ENCODE results near the gene CHRNA1. TPM values are rescaled to one million over a fixed set of nuclear protein-coding genes. Genes with fewer than 3 reads are reported as not detected.

Gene CHRNA1
- total RNA-seq, 1 experiment from 2014 or later, result not detected

GRCh38 chr2:174766271-174766670, 2.0 kb upstream of the CHRNA1 start:
- no peaks in the 10 kb centered on the region for H3K27me3 ChIP-seq (ENCODE audit: insufficient read depth, low read length)
- no TSS peak for BruUV-seq (replicated peaks)
- H2AFZ ChIP-seq (ENCODE audit: low read depth, low read length, poor library complexity, severe bottlenecking), result no peak overlapping the region
- no peak for DNase-seq (ENCODE audit: low read depth, low spot score)
- no peak overlapping the region for H3K9ac ChIP-seq (ENCODE audit: low read length)
- H3K36me3 ChIP-seq (ENCODE audit: control insufficient read depth in 1 of 2, insufficient read depth in 2 of 2, low read length in 2 of 2), result no peaks in the 10 kb centered on the region
- no peaks in the 10 kb centered on the region for H3K9me2 ChIP-seq (ENCODE audit: insufficient read depth)
- no peak for ATAC-seq
- H3K4me1 ChIP-seq (ENCODE audit: control insufficient read depth in 1 of 2, insufficient read depth in 2 of 2, low read length in 2 of 2), result no peaks in the 10 kb centered on the region
- CTCF ChIA-PET, result interaction anchor here (1.2 kb wide), 1 partner anchor 17 kb away, joined by 7 read pairs; no protein-coding TSS in a partner anchor
- POLR2A ChIA-PET, result no interaction called here
- RAD21 ChIA-PET (ENCODE audit: low non-redundant PET in 1 of 2, low total read pairs in 2 of 2, uncharacterized antibody in 2 of 2, unreplicated experiment in 2 of 2), result no interaction called here
- no peak overlapping the region for H3K4me3 ChIP-seq (replicated peaks in 1 of 2; ENCODE audit: low read depth in 1 of 2, low read length in 2 of 2)
- H4K20me1 ChIP-seq (ENCODE audit: insufficient read depth), result no peaks in the 10 kb centered on the region
- intact Hi-C loops (cut with micrococcal nuclease), result no loop called here
- no peaks in the 10 kb centered on the region for H3K9me3 ChIP-seq (ENCODE audit: control insufficient read depth in 1 of 2, insufficient read depth in 1 of 2, low read depth in 1 of 2, low read length in 2 of 2)
- no peaks in the 10 kb centered on the region for H3K79me2 ChIP-seq (ENCODE audit: insufficient read depth, low read length)
- no peak overlapping the region for H3K4me2 ChIP-seq (ENCODE audit: low read length)
- TF ChIP-seq TCF7L2 (IDR thresholded peaks at IDR 0.05; ENCODE audit: borderline replicate concordance, extremely low read depth, insufficient read depth, insufficient read length) (no peak), EZH2 (IDR thresholded peaks at IDR 0.05) (no peak), CTCF (IDR thresholded peaks at IDR 0.05 in 2 of 3, conservative IDR thresholded peaks at IDR 0.05 in 1 of 3; ENCODE audit: borderline replicate concordance in 1 of 3, insufficient read depth in 1 of 3, low read depth in 2 of 3, low read length in 2 of 3) (no peak), RAD21 (IDR thresholded peaks at IDR 0.05; ENCODE audit: low read depth) (no peak), SIN3A (IDR thresholded peaks at IDR 0.05; ENCODE audit: low read depth) (no peak), JUND (IDR thresholded peaks at IDR 0.05) (no peak), POLR2A (IDR thresholded peaks at IDR 0.05; ENCODE audit: borderline replicate concordance, extremely low read depth, insufficient read depth, insufficient read length) (no peak), ZFX (IDR thresholded peaks at IDR 0.05) (no peak)
- H3K27ac ChIP-seq (ENCODE audit: low read depth, low read length), result no peak overlapping the region

GRCh38 chr2:174765576-174765975, 1.3 kb upstream of the CHRNA1 start:
- no TSS peak for BruUV-seq (replicated peaks)
- H4K20me1 ChIP-seq (ENCODE audit: insufficient read depth), result no peaks in the 10 kb centered on the region
- H3K9me3 ChIP-seq (ENCODE audit: control insufficient read depth in 1 of 2, insufficient read depth in 1 of 2, low read depth in 1 of 2, low read length in 2 of 2), result no peaks in the 10 kb centered on the region
- H3K4me3 ChIP-seq (replicated peaks in 1 of 2; ENCODE audit: low read depth in 1 of 2, low read length in 2 of 2), result no peak overlapping the region
- ATAC-seq (no peak), DNase-seq (ENCODE audit: low read depth, low spot score) (no peak)
- no peak overlapping the region for H2AFZ ChIP-seq (ENCODE audit: low read depth, low read length, poor library complexity, severe bottlenecking)
- intact Hi-C loops (cut with micrococcal nuclease), result no loop called here
- H3K4me2 ChIP-seq (ENCODE audit: low read length), result no peak overlapping the region
- ChIA-PET CTCF (interaction anchor here (1.2 kb wide), 1 partner anchor 16 kb away, joined by 7 read pairs; no protein-coding TSS in a partner anchor), RAD21 (ENCODE audit: low non-redundant PET in 1 of 2, low total read pairs in 2 of 2, uncharacterized antibody in 2 of 2, unreplicated experiment in 2 of 2) (no interaction called here), POLR2A (no interaction called here)
- H3K36me3 ChIP-seq (ENCODE audit: control insufficient read depth in 1 of 2, insufficient read depth in 2 of 2, low read length in 2 of 2), result no peaks in the 10 kb centered on the region
- H3K79me2 ChIP-seq (ENCODE audit: insufficient read depth, low read length), result no peaks in the 10 kb centered on the region
- H3K27me3 ChIP-seq (ENCODE audit: insufficient read depth, low read length), result no peaks in the 10 kb centered on the region
- no peak overlapping the region for H3K9ac ChIP-seq (ENCODE audit: low read length)
- no peaks in the 10 kb centered on the region for H3K9me2 ChIP-seq (ENCODE audit: insufficient read depth)
- H3K4me1 ChIP-seq (ENCODE audit: control insufficient read depth in 1 of 2, insufficient read depth in 2 of 2, low read length in 2 of 2), result no peaks in the 10 kb centered on the region
- no peak overlapping the region for H3K27ac ChIP-seq (ENCODE audit: low read depth, low read length)
- TF ChIP-seq ZFX (IDR thresholded peaks at IDR 0.05) (no peak), ELF1 (IDR thresholded peaks at IDR 0.05; ENCODE audit: borderline replicate concordance, low read depth) (no peak), ZBTB33 (IDR thresholded peaks at IDR 0.05; ENCODE audit: extremely low read depth, insufficient replicate concordance, low read length) (no peak), FOSL1 (IDR thresholded peaks at IDR 0.05; ENCODE audit: low read depth) (no peak), POLR2AphosphoS5 (IDR thresholded peaks at IDR 0.05; ENCODE audit: low read depth, low read length) (no peak), ZNF274 (IDR thresholded peaks at IDR 0.05; ENCODE audit: low read depth, low read length) (no peak), EZH2 (IDR thresholded peaks at IDR 0.05) (no peak), YY1 (IDR thresholded peaks at IDR 0.05; ENCODE audit: extremely low read depth, insufficient replicate concordance, low read depth, low read length) (no peak), SP1 (IDR thresholded peaks at IDR 0.05; ENCODE audit: low read depth) (no peak), CTCF (IDR thresholded peaks at IDR 0.05 in 2 of 3, conservative IDR thresholded peaks at IDR 0.05 in 1 of 3; ENCODE audit: borderline replicate concordance in 1 of 3, insufficient read depth in 1 of 3, low read depth in 2 of 3, low read length in 2 of 3) (no peak)
